Measurements from ENCODE around the gene AGMO. TPM values are rescaled to one million over a fixed set of nuclear protein-coding genes. Genes with fewer than 3 reads are reported as not detected.

AGMO gene
- total RNA-seq, 1 experiment from 2014 or later: 0.77 TPM

DNA sequence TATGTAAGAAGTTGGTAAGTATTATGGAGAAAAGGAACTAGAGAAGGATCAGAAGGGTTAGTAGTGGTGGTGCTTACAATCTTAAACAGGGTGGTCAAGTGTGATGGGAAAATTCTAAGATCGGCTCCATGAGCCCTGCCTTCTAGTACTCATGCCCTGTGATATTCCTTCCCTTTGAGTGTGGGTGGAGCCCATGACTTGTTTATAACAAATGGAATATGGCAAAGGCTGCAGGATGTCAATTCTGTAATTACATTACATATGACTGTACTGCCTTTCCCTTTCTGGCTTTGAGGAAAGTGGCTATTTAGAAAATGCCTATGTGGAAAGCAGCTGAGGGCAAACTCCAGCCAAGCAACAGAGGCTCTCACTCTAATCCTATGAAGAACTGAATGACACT, 309.6 kb downstream of the AGMO start:
- Mint-ChIP-seq H3K27ac (no peak overlapping the region), H3K9me3 (peaks cover 13% of the 10 kb centered on the region), H3K36me3 (no peaks in the 10 kb centered on the region), H3K27me3 (ENCODE audit: low read depth) (no peaks in the 10 kb centered on the region), H3K4me1 (no peaks in the 10 kb centered on the region), H3K4me3 (no peak overlapping the region)
- no peak for ATAC-seq
- POLR2A ChIA-PET: no interaction called here
- no peak for DNase-seq (ENCODE audit: low spot score)
- CTCF ChIA-PET: no interaction called here
- no peak for TF ChIP-seq GRHL2 (CRISPR knock-in tag; IDR thresholded peaks at IDR 0.05; ENCODE audit: insufficient replicate concordance, severe bottlenecking)
- TF ChIP-seq ZNF423 (CRISPR knock-in tag; IDR thresholded peaks at IDR 0.05): no peak
- TF ChIP-seq MXD4 (CRISPR knock-in tag; IDR thresholded peaks at IDR 0.05; ENCODE audit: borderline replicate concordance): no peak
- TF ChIP-seq, protein P1, sequence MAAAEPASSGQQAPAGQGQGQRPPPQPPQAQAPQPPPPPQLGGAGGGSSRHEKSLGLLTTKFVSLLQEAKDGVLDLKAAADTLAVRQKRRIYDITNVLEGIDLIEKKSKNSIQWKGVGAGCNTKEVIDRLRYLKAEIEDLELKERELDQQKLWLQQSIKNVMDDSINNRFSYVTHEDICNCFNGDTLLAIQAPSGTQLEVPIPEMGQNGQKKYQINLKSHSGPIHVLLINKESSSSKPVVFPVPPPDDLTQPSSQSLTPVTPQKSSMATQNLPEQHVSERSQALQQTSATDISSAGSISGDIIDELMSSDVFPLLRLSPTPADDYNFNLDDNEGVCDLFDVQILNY (CRISPR knock-in tag; IDR thresholded peaks at IDR 0.05): no peak
- no peak for TF ChIP-seq E2F4 (CRISPR knock-in tag; IDR thresholded peaks at IDR 0.05; ENCODE audit: borderline replicate concordance, low read depth)
- TF ChIP-seq ATF6 (CRISPR knock-in tag; IDR thresholded peaks at IDR 0.05): no peak
- no peak for TF ChIP-seq CTCF (IDR thresholded peaks at IDR 0.05)
- TF ChIP-seq, protein P2, sequence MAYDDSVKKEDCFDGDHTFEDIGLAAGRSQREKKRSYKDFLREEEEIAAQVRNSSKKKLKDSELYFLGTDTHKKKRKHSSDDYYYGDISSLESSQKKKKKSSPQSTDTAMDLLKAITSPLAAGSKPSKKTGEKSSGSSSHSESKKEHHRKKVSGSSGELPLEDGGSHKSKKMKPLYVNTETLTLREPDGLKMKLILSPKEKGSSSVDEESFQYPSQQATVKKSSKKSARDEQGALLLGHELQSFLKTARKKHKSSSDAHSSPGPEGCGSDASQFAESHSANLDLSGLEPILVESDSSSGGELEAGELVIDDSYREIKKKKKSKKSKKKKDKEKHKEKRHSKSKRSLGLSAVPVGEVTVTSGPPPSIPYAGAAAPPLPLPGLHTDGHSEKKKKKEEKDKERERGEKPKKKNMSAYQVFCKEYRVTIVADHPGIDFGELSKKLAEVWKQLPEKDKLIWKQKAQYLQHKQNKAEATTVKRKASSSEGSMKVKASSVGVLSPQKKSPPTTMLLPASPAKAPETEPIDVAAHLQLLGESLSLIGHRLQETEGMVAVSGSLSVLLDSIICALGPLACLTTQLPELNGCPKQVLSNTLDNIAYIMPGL (CRISPR knock-in tag; IDR thresholded peaks at IDR 0.05): no peak
- TF ChIP-seq CBFB (CRISPR knock-in tag; IDR thresholded peaks at IDR 0.05; ENCODE audit: low read depth): no peak
- TF ChIP-seq ZNF512 (CRISPR knock-in tag; IDR thresholded peaks at IDR 0.05; ENCODE audit: borderline replicate concordance): no peak
- TF ChIP-seq TEAD4 (CRISPR knock-in tag; IDR thresholded peaks at IDR 0.05): no peak

GRCh38 chr7:15248514-15248913, 313.3 kb downstream of the AGMO start:
- ATAC-seq (no peak), DNase-seq (ENCODE audit: low spot score) (no peak)
- Mint-ChIP-seq H3K27ac (no peak overlapping the region; the same call in 1 of the 2 replicates), H3K36me3 (no peaks in the 10 kb centered on the region), H3K9me3 (no peaks in the 10 kb centered on the region), H3K27me3 (ENCODE audit: low read depth) (no peaks in the 10 kb centered on the region), H3K4me3 (no peak overlapping the region), H3K4me1 (no peaks in the 10 kb centered on the region)
- ChIA-PET POLR2A (no interaction called here), CTCF (no interaction called here)
- TF ChIP-seq ZNF219 (CRISPR knock-in tag; IDR thresholded peaks at IDR 0.05; ENCODE audit: borderline replicate concordance) (no peak), IRF1 (CRISPR knock-in tag; IDR thresholded peaks at IDR 0.05) (no peak), FOXJ3 (CRISPR knock-in tag; IDR thresholded peaks at IDR 0.05; ENCODE audit: borderline replicate concordance) (no peak), NR1H2 (CRISPR knock-in tag; IDR thresholded peaks at IDR 0.05) (no peak)
- TF ChIP-seq, protein P3, sequence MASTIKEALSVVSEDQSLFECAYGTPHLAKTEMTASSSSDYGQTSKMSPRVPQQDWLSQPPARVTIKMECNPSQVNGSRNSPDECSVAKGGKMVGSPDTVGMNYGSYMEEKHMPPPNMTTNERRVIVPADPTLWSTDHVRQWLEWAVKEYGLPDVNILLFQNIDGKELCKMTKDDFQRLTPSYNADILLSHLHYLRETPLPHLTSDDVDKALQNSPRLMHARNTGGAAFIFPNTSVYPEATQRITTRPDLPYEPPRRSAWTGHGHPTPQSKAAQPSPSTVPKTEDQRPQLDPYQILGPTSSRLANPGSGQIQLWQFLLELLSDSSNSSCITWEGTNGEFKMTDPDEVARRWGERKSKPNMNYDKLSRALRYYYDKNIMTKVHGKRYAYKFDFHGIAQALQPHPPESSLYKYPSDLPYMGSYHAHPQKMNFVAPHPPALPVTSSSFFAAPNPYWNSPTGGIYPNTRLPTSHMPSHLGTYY (CRISPR knock-in tag; IDR thresholded peaks at IDR 0.05): no peak
- TF ChIP-seq, protein P4, sequence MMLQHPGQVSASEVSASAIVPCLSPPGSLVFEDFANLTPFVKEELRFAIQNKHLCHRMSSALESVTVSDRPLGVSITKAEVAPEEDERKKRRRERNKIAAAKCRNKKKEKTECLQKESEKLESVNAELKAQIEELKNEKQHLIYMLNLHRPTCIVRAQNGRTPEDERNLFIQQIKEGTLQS (CRISPR knock-in tag; conservative IDR thresholded peaks at IDR 0.05): no peak
